Adrenal gland (tissue), 5 donors: ENCODE results near the gene DNAJC6.
"Not testable (repeated sequence)": the region's sequence is repeated elsewhere in the genome, so short reads cannot be mapped to it uniquely, and the experiment has no call there.

Experiments used
- POLR2A ChIP-seq, 2 donors: fragments of 450-650 bp; IDR thresholded peaks; one replicate each; pipeline ENCODE4 v1.6.1; 2017; ENCODE audit warnings: antibody characterized with exemption in 2 of 2, mild to moderate bottlenecking in 2 of 2, moderate library complexity in 1 of 2
- TF ChIP-seq, protein P1 (sequence below), 6 experiments: fragments of 450-650 bp in 4 of 6; fragments of 200-600 bp in 2 of 6; sonication (generic) in 1 of 6; IDR thresholded peaks; 1 replicate in 5 of 6; 2 replicates in 1 of 6; pipeline versions ENCODE4 v1.5.1 to v1.8.0; 2016 to 2021; ENCODE audit warnings: antibody characterized with exemption in 6 of 6, mild to moderate bottlenecking in 2 of 6, moderate library complexity in 1 of 6
- donor health status: DM: no; HTN: no; CAD: no.

DNA sequence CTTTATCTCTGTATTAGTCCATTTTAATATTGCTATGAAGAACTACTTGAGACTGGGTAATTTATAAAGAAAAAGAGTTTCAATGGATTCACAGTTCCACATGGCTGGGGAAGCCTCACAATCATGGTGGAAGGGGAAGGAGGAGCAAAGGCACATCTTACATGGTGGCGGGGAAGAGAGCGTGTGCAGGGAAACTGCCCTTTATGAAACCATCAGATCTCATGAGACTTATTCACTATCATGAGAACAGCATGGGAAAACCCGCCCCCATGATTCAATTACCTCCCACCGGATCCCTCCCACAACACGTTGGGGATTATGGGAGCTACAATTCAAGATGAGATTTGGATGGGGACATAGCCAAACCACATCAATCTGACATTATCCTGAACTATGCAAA lies 75.1 kb downstream of the DNAJC6 start:
- TF ChIP-seq, protein P1, sequence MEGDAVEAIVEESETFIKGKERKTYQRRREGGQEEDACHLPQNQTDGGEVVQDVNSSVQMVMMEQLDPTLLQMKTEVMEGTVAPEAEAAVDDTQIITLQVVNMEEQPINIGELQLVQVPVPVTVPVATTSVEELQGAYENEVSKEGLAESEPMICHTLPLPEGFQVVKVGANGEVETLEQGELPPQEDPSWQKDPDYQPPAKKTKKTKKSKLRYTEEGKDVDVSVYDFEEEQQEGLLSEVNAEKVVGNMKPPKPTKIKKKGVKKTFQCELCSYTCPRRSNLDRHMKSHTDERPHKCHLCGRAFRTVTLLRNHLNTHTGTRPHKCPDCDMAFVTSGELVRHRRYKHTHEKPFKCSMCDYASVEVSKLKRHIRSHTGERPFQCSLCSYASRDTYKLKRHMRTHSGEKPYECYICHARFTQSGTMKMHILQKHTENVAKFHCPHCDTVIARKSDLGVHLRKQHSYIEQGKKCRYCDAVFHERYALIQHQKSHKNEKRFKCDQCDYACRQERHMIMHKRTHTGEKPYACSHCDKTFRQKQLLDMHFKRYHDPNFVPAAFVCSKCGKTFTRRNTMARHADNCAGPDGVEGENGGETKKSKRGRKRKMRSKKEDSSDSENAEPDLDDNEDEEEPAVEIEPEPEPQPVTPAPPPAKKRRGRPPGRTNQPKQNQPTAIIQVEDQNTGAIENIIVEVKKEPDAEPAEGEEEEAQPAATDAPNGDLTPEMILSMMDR (IDR thresholded peaks at IDR 0.05), result not testable (repeated sequence)
- TF ChIP-seq POLR2A (IDR thresholded peaks at IDR 0.05), result not testable (repeated sequence)
